ENCODE results near the gene VPS33B.

VPS33B gene

GRCh38 chr15:91039996-91040395, 17.6 kb upstream of the VPS33B start:
- Histone ChIP-seq H3K36me3 (ENCODE audit: insufficient read depth, low read length) (no peaks in the 10 kb centered on the region), H3K4me1 (ENCODE audit: insufficient read depth, low read length, poor library complexity, severe bottlenecking) (peaks cover 13% of the 10 kb centered on the region), H3F3A (ENCODE audit: low read depth) (no peaks in the 10 kb centered on the region), H3K9me2 (replicated peaks; ENCODE audit: low read depth, low read length) (no peaks in the 10 kb centered on the region), H3K27me3 (ENCODE audit: insufficient read depth, low read length, poor library complexity, severe bottlenecking) (no peaks in the 10 kb centered on the region), H3K4me2 (ENCODE audit: low read depth, low read length, poor library complexity, severe bottlenecking) (no peak overlapping the region), H3K4me3 (ENCODE audit: low read length, poor library complexity, severe bottlenecking) (no peak overlapping the region), H3K9me3 (ENCODE audit: insufficient read depth, low read depth, low read length) (no peaks in the 10 kb centered on the region), H2AFZ (ENCODE audit: low read length) (no peak overlapping the region), H4K20me1 (ENCODE audit: insufficient read depth, low read length, poor library complexity, severe bottlenecking) (no peaks in the 10 kb centered on the region), H3K9ac (ENCODE audit: low read depth, low read length, poor library complexity, severe bottlenecking) (no peak overlapping the region), H3K79me2 (ENCODE audit: insufficient read depth, low read length) (no peaks in the 10 kb centered on the region)
- TF ChIP-seq, protein P1, sequence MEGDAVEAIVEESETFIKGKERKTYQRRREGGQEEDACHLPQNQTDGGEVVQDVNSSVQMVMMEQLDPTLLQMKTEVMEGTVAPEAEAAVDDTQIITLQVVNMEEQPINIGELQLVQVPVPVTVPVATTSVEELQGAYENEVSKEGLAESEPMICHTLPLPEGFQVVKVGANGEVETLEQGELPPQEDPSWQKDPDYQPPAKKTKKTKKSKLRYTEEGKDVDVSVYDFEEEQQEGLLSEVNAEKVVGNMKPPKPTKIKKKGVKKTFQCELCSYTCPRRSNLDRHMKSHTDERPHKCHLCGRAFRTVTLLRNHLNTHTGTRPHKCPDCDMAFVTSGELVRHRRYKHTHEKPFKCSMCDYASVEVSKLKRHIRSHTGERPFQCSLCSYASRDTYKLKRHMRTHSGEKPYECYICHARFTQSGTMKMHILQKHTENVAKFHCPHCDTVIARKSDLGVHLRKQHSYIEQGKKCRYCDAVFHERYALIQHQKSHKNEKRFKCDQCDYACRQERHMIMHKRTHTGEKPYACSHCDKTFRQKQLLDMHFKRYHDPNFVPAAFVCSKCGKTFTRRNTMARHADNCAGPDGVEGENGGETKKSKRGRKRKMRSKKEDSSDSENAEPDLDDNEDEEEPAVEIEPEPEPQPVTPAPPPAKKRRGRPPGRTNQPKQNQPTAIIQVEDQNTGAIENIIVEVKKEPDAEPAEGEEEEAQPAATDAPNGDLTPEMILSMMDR (conservative IDR thresholded peaks at IDR 0.05; ENCODE audit: low read length), result no peak
- no peak for TF ChIP-seq EZH2phosphoT487 (IDR thresholded peaks at IDR 0.05; ENCODE audit: borderline replicate concordance)

DNA sequence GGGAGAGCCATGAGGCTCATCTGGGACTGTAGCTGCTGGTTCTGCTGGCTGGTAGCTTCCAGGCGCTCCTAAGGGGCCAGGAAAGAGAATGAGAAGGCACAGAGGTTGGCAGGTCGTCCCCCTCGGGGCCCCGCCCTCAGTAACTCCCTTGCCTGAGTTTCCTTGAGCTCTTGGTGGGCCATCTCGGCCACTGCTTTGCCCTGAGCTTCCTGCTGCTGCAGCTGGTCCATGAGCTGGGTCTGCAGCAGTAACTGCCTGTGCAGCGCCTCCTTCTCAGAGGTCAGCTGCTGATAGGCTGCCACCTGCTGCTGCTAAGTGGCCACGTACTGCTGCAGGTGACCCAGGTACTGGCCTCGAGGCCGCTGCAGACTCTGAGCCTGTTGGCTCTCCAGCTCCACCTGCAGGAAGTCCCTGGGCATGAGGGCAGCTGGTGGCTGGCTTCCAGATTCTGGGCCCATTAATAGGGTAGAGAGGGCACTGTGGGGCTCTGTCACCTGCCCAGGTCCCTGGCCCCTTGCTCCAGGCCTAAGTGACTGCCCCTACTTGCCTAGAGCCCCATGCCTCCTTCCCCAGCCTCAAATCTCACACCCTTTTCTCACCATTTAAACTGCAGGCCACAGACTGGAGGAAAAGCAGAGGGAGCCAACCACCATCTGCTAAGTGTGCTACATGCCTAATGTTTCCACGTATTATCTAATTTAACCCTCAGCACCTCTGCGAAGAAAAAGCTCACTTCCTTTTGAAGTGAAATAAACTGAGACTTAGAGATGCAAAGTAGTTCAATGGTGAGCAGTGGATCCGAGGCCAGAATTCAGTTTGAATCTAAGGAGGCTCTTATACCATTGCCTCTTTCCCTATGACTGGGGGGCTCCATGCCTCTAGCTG, 10.8 kb upstream of the VPS33B start:
- Histone ChIP-seq H3K9me2 (replicated peaks; ENCODE audit: low read depth, low read length) (no peaks in the 10 kb centered on the region), H3K36me3 (ENCODE audit: insufficient read depth, low read length) (no peaks in the 10 kb centered on the region), H3K9me3 (ENCODE audit: insufficient read depth, low read depth, low read length) (no peaks in the 10 kb centered on the region), H3F3A (ENCODE audit: low read depth) (no peaks in the 10 kb centered on the region), H3K9ac (ENCODE audit: low read depth, low read length, poor library complexity, severe bottlenecking) (no peak overlapping the region), H3K4me1 (ENCODE audit: insufficient read depth, low read length, poor library complexity, severe bottlenecking) (peaks cover 4% of the 10 kb centered on the region), H2AFZ (ENCODE audit: low read length) (peak overlapping the region; percentile 88), H3K27me3 (ENCODE audit: insufficient read depth, low read length, poor library complexity, severe bottlenecking) (no peaks in the 10 kb centered on the region), H4K20me1 (ENCODE audit: insufficient read depth, low read length, poor library complexity, severe bottlenecking) (no peaks in the 10 kb centered on the region), H3K4me3 (ENCODE audit: low read length, poor library complexity, severe bottlenecking) (no peak overlapping the region), H3K79me2 (ENCODE audit: insufficient read depth, low read length) (no peaks in the 10 kb centered on the region), H3K4me2 (ENCODE audit: low read depth, low read length, poor library complexity, severe bottlenecking) (peak overlapping the region; percentile 51)
- TF ChIP-seq, protein P1 (conservative IDR thresholded peaks at IDR 0.05; ENCODE audit: low read length), result peak; percentile 73
- TF ChIP-seq EZH2phosphoT487 (IDR thresholded peaks at IDR 0.05; ENCODE audit: borderline replicate concordance), result no peak

DNA sequence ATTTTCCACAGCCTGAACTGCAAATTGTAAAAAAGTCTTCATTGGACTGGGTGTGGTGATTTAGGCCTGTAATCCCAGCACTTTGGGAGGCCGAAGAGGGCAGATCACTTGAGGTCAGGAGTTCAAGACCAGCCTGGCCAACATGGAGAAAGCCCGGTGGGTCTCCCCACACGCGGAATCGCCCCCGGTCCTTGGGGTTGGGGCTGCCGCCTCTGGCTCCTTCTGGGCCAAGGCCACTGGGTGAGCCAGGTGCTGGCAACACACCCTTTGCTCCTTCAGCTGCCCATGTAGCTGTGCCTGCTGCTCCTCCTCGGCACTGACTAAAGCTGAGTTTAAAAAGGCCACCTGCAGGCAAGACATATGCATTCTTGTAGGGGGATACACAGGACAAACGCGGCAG, 9.4 kb upstream of the VPS33B start:
- no peaks in the 10 kb centered on the region for H4K20me1 ChIP-seq (ENCODE audit: insufficient read depth, low read length, poor library complexity, severe bottlenecking)
- TF ChIP-seq, protein P1 (conservative IDR thresholded peaks at IDR 0.05; ENCODE audit: low read length), result no peak
- TF ChIP-seq EZH2phosphoT487 (IDR thresholded peaks at IDR 0.05; ENCODE audit: borderline replicate concordance), result no peak
- no peak overlapping the region for H3K9ac ChIP-seq (ENCODE audit: low read depth, low read length, poor library complexity, severe bottlenecking)
- no peak overlapping the region for H3K4me3 ChIP-seq (ENCODE audit: low read length, poor library complexity, severe bottlenecking)
- peaks cover 4% of the 10 kb centered on the region for H3K4me1 ChIP-seq (ENCODE audit: insufficient read depth, low read length, poor library complexity, severe bottlenecking)
- no peaks in the 10 kb centered on the region for H3K9me3 ChIP-seq (ENCODE audit: insufficient read depth, low read depth, low read length)
- no peaks in the 10 kb centered on the region for H3K9me2 ChIP-seq (replicated peaks; ENCODE audit: low read depth, low read length)
- H3K4me2 ChIP-seq (ENCODE audit: low read depth, low read length, poor library complexity, severe bottlenecking), result no peak overlapping the region
- no peak overlapping the region for H2AFZ ChIP-seq (ENCODE audit: low read length)
- no peaks in the 10 kb centered on the region for H3F3A ChIP-seq (ENCODE audit: low read depth)
- H3K36me3 ChIP-seq (ENCODE audit: insufficient read depth, low read length), result no peaks in the 10 kb centered on the region
- H3K27me3 ChIP-seq (ENCODE audit: insufficient read depth, low read length, poor library complexity, severe bottlenecking), result no peaks in the 10 kb centered on the region
- no peaks in the 10 kb centered on the region for H3K79me2 ChIP-seq (ENCODE audit: insufficient read depth, low read length)

All from Loucy (cell line).